ENCODE data around the gene TGFBR1.

The TGFBR1 gene

GRCh38 chr9:99104459-99105151, at the start of gene TGFBR1:
TSS of gene TGFBR1 (plus strand) at chr9:99105113. CDS start at chr9:99105206, 93 bp downstream.
- peak; percentile 86 to 88 for DNase-seq

DNA sequence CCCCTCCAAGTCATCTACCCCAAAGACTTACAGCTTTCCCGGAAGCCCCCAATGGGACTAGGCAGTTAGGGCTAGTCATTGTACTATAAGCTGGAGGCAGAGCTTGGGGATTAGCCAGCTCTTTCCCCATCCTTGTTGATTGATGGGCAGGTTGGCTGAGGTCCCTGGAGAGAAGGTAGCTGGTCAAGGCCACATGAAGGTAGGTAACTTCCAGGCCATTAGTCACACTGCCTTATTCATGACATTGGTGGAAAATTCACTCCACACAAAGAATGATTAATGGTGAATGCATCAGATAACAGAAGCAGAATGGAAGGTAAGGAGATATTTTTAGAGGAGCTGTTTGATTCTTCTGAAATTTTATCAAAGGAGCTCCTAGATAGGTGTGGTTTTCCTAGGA, 49.5 kb upstream of the TGFBR1 start:
- DNase-seq, result no peak

DNA sequence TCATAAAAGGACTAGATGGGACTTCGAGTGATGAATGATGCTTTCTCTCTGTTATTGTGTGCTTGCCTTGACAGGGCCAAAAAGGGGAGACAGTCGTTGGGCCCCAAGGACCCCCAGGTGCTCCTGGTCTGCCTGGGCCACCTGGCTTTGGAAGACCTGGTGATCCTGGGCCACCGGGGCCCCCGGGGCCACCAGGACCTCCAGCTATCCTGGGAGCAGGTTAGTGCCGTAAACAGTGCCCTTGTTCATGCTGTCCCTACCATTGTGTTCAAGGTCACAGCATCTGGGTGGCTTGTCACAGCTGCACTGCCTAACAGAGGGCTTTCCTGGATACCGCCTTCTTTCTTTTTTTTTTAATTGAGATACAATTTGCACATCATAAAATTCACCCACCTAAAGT, 48.7 kb upstream of the TGFBR1 start:
- DNase-seq, result no peak

DNA sequence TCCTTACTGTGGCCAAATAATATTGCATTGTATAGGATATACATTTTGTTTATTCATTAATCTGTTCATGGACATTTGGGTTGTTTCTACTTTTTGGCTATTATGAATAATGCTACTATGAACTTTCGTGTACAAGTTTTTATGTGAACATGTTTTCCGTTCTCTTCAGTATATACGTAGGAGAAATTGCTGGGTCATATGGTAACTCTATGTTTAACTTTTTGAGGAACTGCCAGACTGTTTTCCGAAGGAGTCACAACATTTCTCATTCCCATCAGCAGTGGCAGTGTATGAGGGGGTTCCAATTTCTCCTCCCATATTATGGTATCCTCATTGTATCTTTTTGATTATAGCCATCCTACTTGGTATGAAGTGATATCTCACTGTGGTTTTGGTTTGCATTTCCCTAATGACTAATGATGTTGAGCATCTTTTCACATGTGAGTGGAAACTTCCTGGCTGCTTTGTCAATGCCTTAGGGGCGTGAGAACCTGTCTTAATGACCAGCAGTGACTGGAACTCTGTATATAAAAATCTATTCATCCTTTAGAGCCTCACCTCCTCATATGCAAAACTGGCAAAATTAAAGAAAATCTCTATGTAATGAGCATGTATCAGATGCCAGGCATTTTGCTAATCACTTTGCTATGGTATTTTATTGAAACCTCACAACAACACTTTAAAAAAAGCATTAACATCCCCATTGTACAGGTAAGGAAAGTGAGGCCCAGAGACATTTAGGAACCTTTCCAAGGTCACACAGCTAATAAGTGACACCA, 47.8 kb upstream of the TGFBR1 start:
- DNase-seq, result no peak

DNA sequence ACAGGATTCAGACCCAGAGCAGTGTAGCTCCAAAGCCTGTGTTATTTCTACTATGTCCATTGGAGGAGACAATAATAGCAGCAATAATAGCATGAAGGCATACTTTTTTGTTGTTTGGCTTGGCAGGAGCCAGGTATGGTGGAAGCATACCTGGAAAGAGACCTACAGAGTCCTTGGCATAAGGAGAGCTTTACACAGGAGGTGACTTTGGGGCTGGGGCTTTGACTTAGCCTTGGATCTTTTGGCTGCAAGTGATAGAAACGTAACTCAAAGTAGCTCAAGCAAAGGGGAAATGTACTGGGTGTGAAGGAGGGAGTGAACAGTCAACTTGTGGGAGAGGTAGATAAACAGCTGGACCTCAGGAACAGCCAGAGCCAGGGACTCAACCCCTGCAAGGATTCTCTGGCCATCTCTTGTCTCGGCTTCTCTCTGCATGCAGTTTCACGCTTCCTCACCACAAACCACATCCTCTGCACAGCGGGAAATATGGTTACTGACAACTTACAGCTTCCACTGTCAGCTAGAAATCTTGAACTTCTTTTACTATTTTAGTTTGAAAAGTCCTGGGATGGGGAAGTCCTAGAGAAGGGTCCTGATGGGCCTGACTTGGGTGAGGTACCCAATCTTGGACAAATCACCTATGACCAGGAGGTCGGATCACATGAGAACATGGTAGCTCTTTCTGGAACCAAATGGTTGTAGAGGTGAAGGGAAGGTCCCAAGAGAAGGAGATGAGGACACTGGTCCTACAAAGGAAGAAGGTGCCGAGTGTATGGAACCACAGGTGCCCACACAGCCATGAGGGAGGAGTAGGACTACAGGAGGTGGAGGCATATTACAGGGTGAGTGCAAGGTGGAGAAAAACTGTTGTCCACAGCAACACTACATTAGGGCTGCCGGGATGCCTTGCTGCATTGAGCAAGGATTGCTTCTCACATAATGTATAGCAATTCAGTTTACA, 47.0 kb upstream of the TGFBR1 start:
- peak; percentile 48 to 50 for DNase-seq

GRCh38 chr9:99058964-99059921, 45.7 kb upstream of the TGFBR1 start:
- no peak for DNase-seq

DNA sequence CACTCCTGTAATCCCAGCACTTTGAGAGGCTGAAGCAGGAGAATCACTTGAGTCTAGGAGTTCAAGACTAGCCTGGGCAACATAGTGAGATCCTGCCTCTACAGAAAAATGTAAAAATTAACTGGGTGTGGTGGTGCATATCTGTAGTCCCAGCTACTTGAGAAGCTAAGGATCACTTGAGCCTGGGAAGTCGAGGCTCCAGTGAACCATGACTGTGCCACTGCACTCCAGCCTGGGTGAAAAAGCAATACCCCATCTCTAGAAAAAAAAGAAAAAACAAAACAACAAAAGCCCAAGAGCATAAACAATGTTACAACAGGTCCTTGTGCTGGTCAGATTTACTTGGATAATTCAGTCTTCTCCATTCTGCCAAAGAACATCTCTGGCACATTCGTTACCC, 44.3 kb upstream of the TGFBR1 start:
- DNase-seq, result no peak

- DNase-seq, result no peak
These were observed 42.4 kb upstream of the TGFBR1 start for GRCh38 chr9:99062549-99062948.

DNA sequence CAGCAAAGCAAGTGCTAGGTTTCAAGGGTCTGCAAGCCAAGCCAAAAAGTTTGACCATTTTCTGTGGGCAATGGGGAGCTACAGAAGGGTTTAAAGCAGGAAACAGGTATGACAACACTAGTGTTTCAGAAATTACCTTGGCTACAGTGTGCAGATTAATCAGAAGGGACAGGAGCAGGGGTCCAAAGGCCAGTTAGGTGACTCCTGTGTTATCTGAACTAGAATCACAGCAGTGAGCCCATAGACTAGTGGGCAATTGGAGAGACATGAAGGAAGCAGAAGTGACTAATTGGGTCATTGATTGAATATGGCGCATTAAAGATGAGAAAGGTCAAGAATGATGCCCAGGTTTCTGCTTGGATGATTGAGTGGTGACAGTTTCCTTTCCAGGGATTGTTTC, 41.4 kb upstream of the TGFBR1 start:
- no peak for DNase-seq

- DNase-seq, result no peak
These were observed 38.3 kb upstream of the TGFBR1 start for GRCh38 chr9:99066571-99066970.

- no peak for DNase-seq
These were observed 35.8 kb upstream of the TGFBR1 start for GRCh38 chr9:99069075-99069474.

DNA sequence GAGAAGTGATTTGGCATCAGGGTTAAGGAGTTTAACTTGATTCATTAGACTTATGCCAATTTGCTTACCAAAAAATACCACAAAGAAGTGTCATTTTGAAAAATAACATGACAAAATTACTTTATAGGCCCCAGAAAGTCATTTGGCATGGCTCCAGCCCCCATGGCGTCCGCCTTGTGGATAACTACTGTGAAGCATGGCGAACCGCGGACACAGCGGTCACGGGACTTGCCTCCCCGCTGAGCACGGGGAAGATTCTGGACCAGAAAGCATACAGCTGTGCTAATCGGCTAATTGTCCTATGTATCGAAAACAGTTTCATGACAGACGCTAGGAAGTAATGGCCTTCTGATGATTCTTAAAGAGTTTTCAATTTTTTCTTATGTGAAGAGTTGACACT, 35.4 kb upstream of the TGFBR1 start:
- no peak for DNase-seq

DNA sequence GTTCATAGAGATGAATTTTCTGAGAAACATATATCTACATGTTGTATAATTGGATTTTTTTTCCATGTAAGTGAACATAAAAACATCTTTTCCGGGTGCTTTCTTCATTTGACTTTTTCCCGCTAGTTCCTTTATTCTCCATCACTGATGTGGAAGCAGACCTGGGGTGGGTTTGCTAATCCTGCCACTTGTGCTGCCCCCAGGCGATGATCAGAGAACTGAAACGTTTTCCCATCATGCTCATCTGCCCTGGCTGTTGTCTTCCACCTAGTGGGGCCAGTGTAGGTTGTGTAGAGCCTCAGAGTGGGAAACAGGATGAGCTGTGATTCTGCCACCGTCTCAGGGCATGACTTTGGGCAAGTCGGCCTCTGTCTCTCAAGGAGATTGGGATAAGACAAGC, 34.2 kb upstream of the TGFBR1 start:
- DNase-seq, result no peak

DNA sequence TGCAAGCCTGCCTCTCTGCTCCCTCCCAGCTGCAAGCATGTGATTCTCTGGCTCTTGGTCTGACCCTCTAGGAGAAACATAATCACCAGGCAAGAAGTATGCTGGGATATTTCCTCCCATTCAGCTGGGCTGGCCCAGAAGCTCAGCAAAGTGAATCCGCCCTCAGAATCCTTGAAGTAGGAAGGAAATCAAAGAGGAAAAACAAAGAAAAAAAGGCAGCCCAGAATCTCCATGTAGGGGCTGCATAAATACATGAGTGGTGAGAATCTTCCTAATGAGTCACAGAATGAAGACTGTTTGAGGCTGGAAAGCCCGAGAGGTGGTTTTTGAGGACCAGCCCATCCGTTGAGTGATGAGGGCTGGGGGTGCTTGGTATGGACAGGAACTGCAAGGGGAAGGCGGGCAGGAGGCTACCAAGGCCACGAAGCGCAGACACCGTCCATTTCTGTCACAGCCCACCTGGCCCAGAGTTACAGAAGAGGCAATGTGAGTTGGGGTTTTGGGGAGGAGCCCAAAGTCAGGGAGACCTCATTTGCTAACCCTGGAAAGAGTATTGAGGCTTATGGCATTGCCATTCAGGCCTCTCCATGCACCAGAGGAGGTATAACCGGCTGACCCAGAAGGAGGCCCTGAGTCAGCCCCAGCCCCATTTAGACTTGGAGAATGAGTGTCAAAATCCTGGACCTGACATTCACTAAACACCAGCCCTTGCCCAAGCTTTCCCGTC, 33.4 kb upstream of the TGFBR1 start:
- no peak for DNase-seq

GRCh38 chr9:99072040-99072394, 32.9 kb upstream of the TGFBR1 start:
- no peak for DNase-seq

DNA sequence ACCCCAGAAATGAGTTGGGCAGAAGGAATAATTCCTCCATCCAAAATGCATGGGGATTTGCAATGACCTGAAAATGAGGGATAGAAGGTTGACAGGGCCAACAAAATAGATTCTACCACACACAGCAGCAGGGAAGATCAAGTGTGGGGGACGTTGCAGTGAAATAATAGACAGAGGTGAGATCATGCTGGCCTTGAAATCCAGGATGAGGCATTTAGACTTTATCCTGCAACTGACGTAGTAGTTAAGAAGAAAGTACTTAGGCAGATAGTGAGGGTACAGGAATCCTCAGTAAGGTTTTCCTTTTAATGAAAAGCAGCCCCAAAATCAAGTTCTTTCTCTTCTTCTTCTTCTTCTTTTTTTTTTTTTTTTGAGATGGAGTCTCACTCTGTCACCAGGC, 31.6 kb upstream of the TGFBR1 start:
- no peak for DNase-seq

DNA sequence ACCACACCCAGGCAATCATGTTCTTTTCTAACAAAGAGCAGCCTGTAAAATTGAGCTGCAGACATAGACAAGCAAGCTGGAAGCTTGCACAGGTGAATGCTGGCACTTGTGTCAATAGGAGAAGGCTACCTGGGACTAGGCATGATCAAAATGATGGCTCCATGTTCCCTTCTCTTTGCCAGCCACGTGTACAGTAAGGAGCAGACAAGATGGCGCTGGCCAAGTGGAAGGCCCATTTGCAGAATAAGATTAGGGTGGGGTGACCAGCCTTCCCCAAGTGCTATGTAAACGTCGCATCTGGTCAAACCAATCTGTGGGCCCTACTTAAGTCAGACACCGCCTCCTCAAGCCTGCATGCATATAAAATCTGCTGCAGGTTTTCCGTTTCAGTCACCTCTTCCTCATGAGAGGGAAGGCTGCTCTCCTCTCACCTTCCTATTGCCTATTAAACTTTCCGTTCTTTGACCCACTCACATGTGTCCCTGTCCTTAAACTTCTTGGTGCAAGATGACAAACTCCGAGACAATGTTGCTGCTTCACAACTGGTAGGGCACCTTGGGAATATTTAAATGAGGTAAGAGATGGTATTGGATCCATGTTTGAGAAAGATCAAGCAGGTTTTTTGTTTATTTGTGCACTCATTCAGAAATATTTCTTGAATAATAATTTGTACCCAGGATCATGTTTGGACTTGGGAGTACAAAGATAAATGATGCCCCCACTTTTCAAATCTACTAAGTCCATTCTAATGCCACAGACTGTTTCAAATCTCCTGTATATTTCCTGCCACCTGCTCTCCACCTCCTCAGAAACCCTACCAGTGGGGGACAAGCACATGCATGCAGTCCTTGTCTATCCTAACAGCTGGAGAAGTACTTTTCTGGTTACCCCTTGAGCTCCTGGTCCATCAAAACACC, 30.7 kb upstream of the TGFBR1 start:
- no peak for DNase-seq

GRCh38 chr9:99074902-99075245, 30.0 kb upstream of the TGFBR1 start:
- DNase-seq, result no peak

DNA sequence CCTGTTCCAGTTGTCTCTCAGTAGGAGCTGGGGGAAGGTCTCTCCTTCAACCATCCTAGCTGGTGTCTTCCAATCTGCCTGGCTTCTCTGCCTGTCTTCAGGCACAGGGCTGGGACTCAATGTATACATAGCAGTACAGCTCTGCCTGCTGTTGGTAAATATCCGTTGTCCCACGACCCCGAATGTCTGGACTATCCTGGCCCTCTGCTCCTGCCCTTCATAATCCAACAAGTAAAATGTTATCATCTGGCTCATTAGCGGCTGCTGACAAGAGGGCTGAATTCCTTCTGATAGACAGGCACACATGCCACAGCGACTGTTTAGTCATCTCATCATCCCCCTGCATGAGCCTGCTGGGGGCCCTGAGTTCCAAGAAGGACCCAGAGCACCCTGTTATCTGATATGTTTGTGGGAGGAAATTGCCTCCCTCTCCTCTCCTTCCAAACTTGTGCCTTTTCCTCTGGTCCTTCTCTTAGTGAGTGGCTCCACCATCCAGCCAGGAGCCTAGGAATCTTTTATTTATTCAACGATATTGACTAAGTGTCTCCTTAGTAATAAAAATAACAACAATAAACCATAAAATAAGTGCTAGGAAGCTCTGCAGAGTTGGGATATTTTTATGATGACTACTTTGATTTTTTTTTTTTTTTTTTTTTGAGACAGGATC, 29.5 kb upstream of the TGFBR1 start:
- no peak for DNase-seq

DNA sequence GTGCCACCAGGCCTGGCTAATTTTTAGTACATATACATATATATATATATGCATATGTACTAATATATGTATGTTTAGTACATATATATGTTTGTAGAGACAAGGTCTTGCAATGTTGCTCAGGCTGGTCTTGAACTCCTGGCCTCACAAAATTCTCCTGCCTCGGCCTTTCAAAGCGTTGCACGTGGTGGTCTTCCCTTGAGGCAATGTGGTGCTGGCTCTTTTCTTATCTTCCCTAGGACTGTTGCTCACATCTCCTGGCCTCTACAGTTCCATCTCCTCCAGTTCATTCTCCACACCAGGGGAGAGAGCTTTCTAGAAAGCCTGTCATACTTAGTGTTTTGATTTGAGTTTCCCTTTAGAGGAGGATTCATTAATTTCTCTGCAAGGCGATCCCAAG, 28.9 kb upstream of the TGFBR1 start:
- DNase-seq, result no peak

Measured in stimulated activated CD4-positive, alpha-beta T cell treated with anti-CD3 and anti-CD28 coated beads, Interleukin-2, amount 100 ng/mL, for 48 hours (primary cell).